ENCODE measurements around the gene PLVAP. TPM values are rescaled to one million over a fixed set of nuclear protein-coding genes. Genes with fewer than 3 reads are reported as not detected.
A peak's percentile ranks its signal among the peaks of the same experiment; 100 is the strongest.

The PLVAP gene
- total and polyA plus RNA-seq, 9 of the 15 experiments (the other 6 are each of a cell fraction or from before 2014, with no cell fraction given), result 0.09 to 0.84 (median 0.51) TPM; not detected in 4

- Histone ChIP-seq H2AFZ (ENCODE audit: low read depth, low read length) (no peak overlapping the region), H3K4me2 (ENCODE audit: insufficient read depth, low read length) (no peak overlapping the region), H3K9me1 (ENCODE audit: control insufficient read depth, insufficient read depth, low read length) (no peaks in the 10 kb centered on the region), H3K79me2 (ENCODE audit: control insufficient read depth, insufficient read depth, low read length) (no peaks in the 10 kb centered on the region), H3K4me1 (replicated peaks in 1 of 2; ENCODE audit: control insufficient read depth in 2 of 2, insufficient read depth in 2 of 2, low read length in 2 of 2) (no peaks in the 10 kb centered on the region; a peak in 1 of 5 replicates), H3K9me3 (replicated peaks; ENCODE audit: control insufficient read depth, insufficient read depth, low read depth, low read length) (no peaks in the 10 kb centered on the region), H3K4me3 (no peak overlapping the region), H4K20me1 (replicated peaks; ENCODE audit: control insufficient read depth, insufficient read depth, low read length) (no peaks in the 10 kb centered on the region), H3K9ac (ENCODE audit: insufficient read depth in 1 of 2, low read depth in 2 of 2, low read length in 2 of 2) (peak overlapping the region in 1 of 2 experiments; percentile 45; a peak in 1 of 4 replicates), H3K36me3 (ENCODE audit: control insufficient read depth, insufficient read depth, low read length) (no peaks in the 10 kb centered on the region), H3K27ac (ENCODE audit: extremely low read depth, low read depth, low read length) (no peak overlapping the region), H3K27me3 (ENCODE audit: control insufficient read depth in 2 of 2, insufficient read depth in 2 of 2, low read length in 2 of 2) (peaks cover 14 to 29% of the 10 kb centered on the region in 2 experiments)
- in situ Hi-C loops (cut with MboI), result no loop called here
- ATAC-seq, result peak; percentile 46; the same call in 1 of the 3 replicates
- DNase-seq (ENCODE audit: extremely low read depth in 1 of 4, low spot score in 3 of 4), result peak in 1 of 4 experiments; percentile 25
- whole genome bisulfite sequencing (ENCODE audit: insufficient coverage, low coverage, missing lambda C conversion rate), result 18% methylated on average over 6 of the region's 7 CpGs
- ChIA-PET CTCF (ENCODE audit: low intra/inter-chr PET ratio) (no interaction called here), POLR2A (interaction anchor here (0.6 kb wide), 1 partner anchor 217 kb away, joined by 3 read pairs; no protein-coding TSS in a partner anchor)
- FAIRE-seq, result no peak
- BruUV-seq (replicated peaks), result no TSS peak
- intact Hi-C loops (cut with micrococcal nuclease), result no loop called here
- no peak for TF ChIP-seq ZNF639 (CRISPR knock-in tag; conservative IDR thresholded peaks at IDR 0.05 in 1 of 2, IDR thresholded peaks at IDR 0.05 in 1 of 2)
- TF ChIP-seq LEF1 (IDR thresholded peaks at IDR 0.05), result no peak
- TF ChIP-seq ZC3H8 (IDR thresholded peaks at IDR 0.05), result no peak
- TF ChIP-seq ARHGAP35 (IDR thresholded peaks at IDR 0.05; ENCODE audit: partially characterized antibody), result no peak
- TF ChIP-seq AFF4 (CRISPR knock-in tag; IDR thresholded peaks at IDR 0.05), result no peak
- no peak for TF ChIP-seq COPS2 (conservative IDR thresholded peaks at IDR 0.05)
- no peak for TF ChIP-seq ZSCAN32 (CRISPR knock-in tag; IDR thresholded peaks at IDR 0.05)
- TF ChIP-seq CHD1 (IDR thresholded peaks at IDR 0.05; ENCODE audit: low read length), result no peak
- no peak for TF ChIP-seq SNRNP70 (optimal IDR thresholded peaks at IDR 0.05; ENCODE audit: low read depth, low read length)
- TF ChIP-seq FOXK2 (conservative IDR thresholded peaks at IDR 0.05 in 1 of 2, IDR thresholded peaks at IDR 0.05 in 1 of 2; ENCODE audit: low read depth in 2 of 2), result no peak
- TF ChIP-seq MYBL2 (IDR thresholded peaks at IDR 0.05; ENCODE audit: low read depth), result no peak
- TF ChIP-seq MYBL2 (CRISPR knock-in tag; IDR thresholded peaks at IDR 0.05; ENCODE audit: borderline replicate concordance), result no peak
- TF ChIP-seq TFAP4 (CRISPR knock-in tag; IDR thresholded peaks at IDR 0.05; ENCODE audit: borderline replicate concordance), result no peak
- no peak for TF ChIP-seq PURB (CRISPR knock-in tag; IDR thresholded peaks at IDR 0.05; ENCODE audit: low read depth)
These were observed 18.7 kb downstream of the PLVAP start for GRCh38 chr19:17358395-17358794.

Data from K562 (cell line).